ENCODE results near the gene LRRC34.

LRRC34 gene

GRCh38 chr3:169754711-169755110 lies 58.0 kb downstream of the LRRC34 start:
- no peak overlapping the region for H3K4me3 ChIP-seq (ENCODE audit: low read length)
- no peaks in the 10 kb centered on the region for H4K20me1 ChIP-seq (ENCODE audit: control insufficient read depth, insufficient read depth, low read depth, low read length)
- peaks cover 28% of the 10 kb centered on the region for H3K4me1 ChIP-seq (ENCODE audit: control insufficient read depth, low read length)
- no peak overlapping the region for H3K4me2 ChIP-seq (ENCODE audit: low read length)
- H3K27ac ChIP-seq (ENCODE audit: low read depth, low read length) = no peak overlapping the region
- H3K9me3 ChIP-seq (ENCODE audit: control insufficient read depth, insufficient read depth, low read length) = no peaks in the 10 kb centered on the region
- no peak for TF ChIP-seq EZH2phosphoT487 (IDR thresholded peaks at IDR 0.05; ENCODE audit: borderline replicate concordance, low read length)
- TF ChIP-seq CTCF (IDR thresholded peaks at IDR 0.05; ENCODE audit: low read depth, low read length, poor library complexity, severe bottlenecking) = no peak
- H3K36me3 ChIP-seq (ENCODE audit: control insufficient read depth, low read length) = no peaks in the 10 kb centered on the region
- no peaks in the 10 kb centered on the region for H3F3A ChIP-seq (ENCODE audit: control insufficient read depth, insufficient read depth)
- no peaks in the 10 kb centered on the region for H3K27me3 ChIP-seq (ENCODE audit: control insufficient read depth, low read length)
- H3K79me2 ChIP-seq (ENCODE audit: control insufficient read depth, low read length) = no peaks in the 10 kb centered on the region
- H3K9me2 ChIP-seq (replicated peaks; ENCODE audit: control insufficient read depth, low read length) = no peaks in the 10 kb centered on the region

- no peaks in the 10 kb centered on the region for H3K79me2 ChIP-seq (ENCODE audit: control insufficient read depth, low read length)
- H3K9me2 ChIP-seq (replicated peaks; ENCODE audit: control insufficient read depth, low read length) = no peaks in the 10 kb centered on the region
- no peaks in the 10 kb centered on the region for H3F3A ChIP-seq (ENCODE audit: control insufficient read depth, insufficient read depth)
- H3K27ac ChIP-seq (ENCODE audit: low read depth, low read length) = no peak overlapping the region
- no peaks in the 10 kb centered on the region for H4K20me1 ChIP-seq (ENCODE audit: control insufficient read depth, insufficient read depth, low read depth, low read length)
- H3K36me3 ChIP-seq (ENCODE audit: control insufficient read depth, low read length) = no peaks in the 10 kb centered on the region
- H3K4me3 ChIP-seq (ENCODE audit: low read length) = no peak overlapping the region
- H3K4me1 ChIP-seq (ENCODE audit: control insufficient read depth, low read length) = peaks cover 7% of the 10 kb centered on the region
- no peak for TF ChIP-seq EZH2phosphoT487 (IDR thresholded peaks at IDR 0.05; ENCODE audit: borderline replicate concordance, low read length)
- no peak for TF ChIP-seq CTCF (IDR thresholded peaks at IDR 0.05; ENCODE audit: low read depth, low read length, poor library complexity, severe bottlenecking)
- H3K4me2 ChIP-seq (ENCODE audit: low read length) = no peak overlapping the region
- no peaks in the 10 kb centered on the region for H3K9me3 ChIP-seq (ENCODE audit: control insufficient read depth, insufficient read depth, low read length)
- H3K27me3 ChIP-seq (ENCODE audit: control insufficient read depth, low read length) = peaks cover 22% of the 10 kb centered on the region
Measured at GRCh38 chr3:169751875-169752274, 60.8 kb downstream of the LRRC34 start.

- TF ChIP-seq CTCF (IDR thresholded peaks at IDR 0.05; ENCODE audit: low read depth, low read length, poor library complexity, severe bottlenecking) (no peak), EZH2phosphoT487 (IDR thresholded peaks at IDR 0.05; ENCODE audit: borderline replicate concordance, low read length) (no peak)
- Histone ChIP-seq H4K20me1 (ENCODE audit: control insufficient read depth, insufficient read depth, low read depth, low read length) (no peaks in the 10 kb centered on the region), H3K4me2 (ENCODE audit: low read length) (no peak overlapping the region), H3K9me2 (replicated peaks; ENCODE audit: control insufficient read depth, low read length) (no peaks in the 10 kb centered on the region), H3K9me3 (ENCODE audit: control insufficient read depth, insufficient read depth, low read length) (no peaks in the 10 kb centered on the region), H3K36me3 (ENCODE audit: control insufficient read depth, low read length) (no peaks in the 10 kb centered on the region), H3F3A (ENCODE audit: control insufficient read depth, insufficient read depth) (no peaks in the 10 kb centered on the region), H3K27ac (ENCODE audit: low read depth, low read length) (no peak overlapping the region), H3K79me2 (ENCODE audit: control insufficient read depth, low read length) (no peaks in the 10 kb centered on the region), H3K4me3 (ENCODE audit: low read length) (no peak overlapping the region), H3K4me1 (ENCODE audit: control insufficient read depth, low read length) (peaks cover 7% of the 10 kb centered on the region), H3K27me3 (ENCODE audit: control insufficient read depth, low read length) (peaks cover 26% of the 10 kb centered on the region)
Measured at GRCh38 chr3:169750665-169751064, 62.0 kb downstream of the LRRC34 start.

- peaks cover 37% of the 10 kb centered on the region for H3K27me3 ChIP-seq (ENCODE audit: control insufficient read depth, low read length)
- no peak overlapping the region for H3K27ac ChIP-seq (ENCODE audit: low read depth, low read length)
- no peaks in the 10 kb centered on the region for H3F3A ChIP-seq (ENCODE audit: control insufficient read depth, insufficient read depth)
- H3K79me2 ChIP-seq (ENCODE audit: control insufficient read depth, low read length) = no peaks in the 10 kb centered on the region
- H3K4me1 ChIP-seq (ENCODE audit: control insufficient read depth, low read length) = peaks cover 7% of the 10 kb centered on the region
- H3K9me3 ChIP-seq (ENCODE audit: control insufficient read depth, insufficient read depth, low read length) = no peaks in the 10 kb centered on the region
- no peaks in the 10 kb centered on the region for H4K20me1 ChIP-seq (ENCODE audit: control insufficient read depth, insufficient read depth, low read depth, low read length)
- H3K4me2 ChIP-seq (ENCODE audit: low read length) = no peak overlapping the region
- TF ChIP-seq EZH2phosphoT487 (IDR thresholded peaks at IDR 0.05; ENCODE audit: borderline replicate concordance, low read length) (no peak), CTCF (IDR thresholded peaks at IDR 0.05; ENCODE audit: low read depth, low read length, poor library complexity, severe bottlenecking) (no peak)
- no peaks in the 10 kb centered on the region for H3K9me2 ChIP-seq (replicated peaks; ENCODE audit: control insufficient read depth, low read length)
- no peaks in the 10 kb centered on the region for H3K36me3 ChIP-seq (ENCODE audit: control insufficient read depth, low read length)
- H3K4me3 ChIP-seq (ENCODE audit: low read length) = no peak overlapping the region
Measured at GRCh38 chr3:169748670-169749069, 64.0 kb downstream of the LRRC34 start.

Measured in DOHH2 (cell line).